ENCODE results near the gene NEDD8.

Gene NEDD8

GRCh38 chr14:24243336-24243836 lies 11.2 kb upstream of the NEDD8 start:
- Histone ChIP-seq H3K4me3 (ENCODE audit: insufficient read length, low read depth) (peak overlapping the region; percentile 26), H3K9ac (ENCODE audit: insufficient read length, low read depth) (peak overlapping the region; percentile 61), H3K4me1 (ENCODE audit: insufficient read depth, insufficient read length) (no peaks in the 10 kb centered on the region), H3K27me3 (ENCODE audit: insufficient read depth, insufficient read length) (no peaks in the 10 kb centered on the region), H3K9me3 (ENCODE audit: insufficient read depth, low read length) (no peaks in the 10 kb centered on the region), H3K36me3 (ENCODE audit: insufficient read depth, insufficient read length, low read length) (peaks cover 30% of the 10 kb centered on the region)
- DNase-seq (ENCODE audit: low read depth, low spot score): no peak
- TF ChIP-seq ZNF274 (IDR thresholded peaks at IDR 0.05; ENCODE audit: low read depth, low read length) (no peak), YY1 (IDR thresholded peaks at IDR 0.05; ENCODE audit: insufficient read depth, insufficient read length) (no peak), SUZ12 (IDR thresholded peaks at IDR 0.05; ENCODE audit: extremely low read depth, insufficient read depth, insufficient read length) (no peak)

GRCh38 chr14:24241829-24242443 lies 9.8 kb upstream of the NEDD8 start:
- H3K9me3 ChIP-seq (ENCODE audit: insufficient read depth, low read length): no peaks in the 10 kb centered on the region
- no peaks in the 10 kb centered on the region for H3K27me3 ChIP-seq (ENCODE audit: insufficient read depth, insufficient read length)
- TF ChIP-seq ZNF274 (IDR thresholded peaks at IDR 0.05; ENCODE audit: low read depth, low read length): no peak
- TF ChIP-seq SUZ12 (IDR thresholded peaks at IDR 0.05; ENCODE audit: extremely low read depth, insufficient read depth, insufficient read length): no peak
- no peak for TF ChIP-seq YY1 (IDR thresholded peaks at IDR 0.05; ENCODE audit: insufficient read depth, insufficient read length)
- peaks cover 45% of the 10 kb centered on the region for H3K36me3 ChIP-seq (ENCODE audit: insufficient read depth, insufficient read length, low read length)
- peak; percentile 68 for DNase-seq (ENCODE audit: low read depth, low spot score)
- H3K9ac ChIP-seq (ENCODE audit: insufficient read length, low read depth): peak overlapping the region; percentile 81
- H3K4me1 ChIP-seq (ENCODE audit: insufficient read depth, insufficient read length): no peaks in the 10 kb centered on the region
- peak overlapping the region; percentile 71 for H3K4me3 ChIP-seq (ENCODE audit: insufficient read length, low read depth)

- no peak for DNase-seq (ENCODE audit: low read depth, low spot score)
- TF ChIP-seq ZNF274 (IDR thresholded peaks at IDR 0.05; ENCODE audit: low read depth, low read length) (no peak), SUZ12 (IDR thresholded peaks at IDR 0.05; ENCODE audit: extremely low read depth, insufficient read depth, insufficient read length) (no peak), YY1 (IDR thresholded peaks at IDR 0.05; ENCODE audit: insufficient read depth, insufficient read length) (no peak)
- H3K27me3 ChIP-seq (ENCODE audit: insufficient read depth, insufficient read length): no peaks in the 10 kb centered on the region
- H3K36me3 ChIP-seq (ENCODE audit: insufficient read depth, insufficient read length, low read length): peaks cover 61% of the 10 kb centered on the region
- H3K9me3 ChIP-seq (ENCODE audit: insufficient read depth, low read length): no peaks in the 10 kb centered on the region
- no peak overlapping the region for H3K4me3 ChIP-seq (ENCODE audit: insufficient read length, low read depth)
- no peaks in the 10 kb centered on the region for H3K4me1 ChIP-seq (ENCODE audit: insufficient read depth, insufficient read length)
- no peak overlapping the region for H3K9ac ChIP-seq (ENCODE audit: insufficient read length, low read depth)
Measured at GRCh38 chr14:24240110-24240918, 8.1 kb upstream of the NEDD8 start.

- H3K9me3 ChIP-seq (ENCODE audit: insufficient read depth, low read length): no peaks in the 10 kb centered on the region
- H3K4me3 ChIP-seq (ENCODE audit: insufficient read length, low read depth): no peak overlapping the region
- H3K27me3 ChIP-seq (ENCODE audit: insufficient read depth, insufficient read length): no peaks in the 10 kb centered on the region
- TF ChIP-seq YY1 (IDR thresholded peaks at IDR 0.05; ENCODE audit: insufficient read depth, insufficient read length) (no peak), SUZ12 (IDR thresholded peaks at IDR 0.05; ENCODE audit: extremely low read depth, insufficient read depth, insufficient read length) (no peak), ZNF274 (IDR thresholded peaks at IDR 0.05; ENCODE audit: low read depth, low read length) (no peak)
- no peaks in the 10 kb centered on the region for H3K4me1 ChIP-seq (ENCODE audit: insufficient read depth, insufficient read length)
- no peak overlapping the region for H3K9ac ChIP-seq (ENCODE audit: insufficient read length, low read depth)
- no peak for DNase-seq (ENCODE audit: low read depth, low spot score)
- peaks cover 75% of the 10 kb centered on the region for H3K36me3 ChIP-seq (ENCODE audit: insufficient read depth, insufficient read length, low read length)
Measured at GRCh38 chr14:24238527-24239037, 6.4 kb upstream of the NEDD8 start.

GRCh38 chr14:24238123-24238522 lies 6.0 kb upstream of the NEDD8 start:
- no peak for DNase-seq (ENCODE audit: low read depth, low spot score)
- Histone ChIP-seq H3K27me3 (ENCODE audit: insufficient read depth, insufficient read length) (no peaks in the 10 kb centered on the region), H3K9me3 (ENCODE audit: insufficient read depth, low read length) (no peaks in the 10 kb centered on the region), H3K9ac (ENCODE audit: insufficient read length, low read depth) (no peak overlapping the region), H3K36me3 (ENCODE audit: insufficient read depth, insufficient read length, low read length) (peaks cover 75% of the 10 kb centered on the region), H3K4me3 (ENCODE audit: insufficient read length, low read depth) (no peak overlapping the region), H3K4me1 (ENCODE audit: insufficient read depth, insufficient read length) (no peaks in the 10 kb centered on the region)
- TF ChIP-seq ZNF274 (IDR thresholded peaks at IDR 0.05; ENCODE audit: low read depth, low read length) (no peak), SUZ12 (IDR thresholded peaks at IDR 0.05; ENCODE audit: extremely low read depth, insufficient read depth, insufficient read length) (no peak), YY1 (IDR thresholded peaks at IDR 0.05; ENCODE audit: insufficient read depth, insufficient read length) (no peak)

GRCh38 chr14:24237463-24237955 lies 5.3 kb upstream of the NEDD8 start:
- TF ChIP-seq SUZ12 (IDR thresholded peaks at IDR 0.05; ENCODE audit: extremely low read depth, insufficient read depth, insufficient read length) (no peak), YY1 (IDR thresholded peaks at IDR 0.05; ENCODE audit: insufficient read depth, insufficient read length) (no peak), ZNF274 (IDR thresholded peaks at IDR 0.05; ENCODE audit: low read depth, low read length) (no peak)
- no peak overlapping the region for H3K4me3 ChIP-seq (ENCODE audit: insufficient read length, low read depth)
- H3K27me3 ChIP-seq (ENCODE audit: insufficient read depth, insufficient read length): no peaks in the 10 kb centered on the region
- DNase-seq (ENCODE audit: low read depth, low spot score): no peak
- H3K36me3 ChIP-seq (ENCODE audit: insufficient read depth, insufficient read length, low read length): peaks cover 75% of the 10 kb centered on the region
- no peak overlapping the region for H3K9ac ChIP-seq (ENCODE audit: insufficient read length, low read depth)
- no peaks in the 10 kb centered on the region for H3K9me3 ChIP-seq (ENCODE audit: insufficient read depth, low read length)
- no peaks in the 10 kb centered on the region for H3K4me1 ChIP-seq (ENCODE audit: insufficient read depth, insufficient read length)

Measured in NT2/D1 (cell line).